Measurements from ENCODE around the gene UPF2.

DNA sequence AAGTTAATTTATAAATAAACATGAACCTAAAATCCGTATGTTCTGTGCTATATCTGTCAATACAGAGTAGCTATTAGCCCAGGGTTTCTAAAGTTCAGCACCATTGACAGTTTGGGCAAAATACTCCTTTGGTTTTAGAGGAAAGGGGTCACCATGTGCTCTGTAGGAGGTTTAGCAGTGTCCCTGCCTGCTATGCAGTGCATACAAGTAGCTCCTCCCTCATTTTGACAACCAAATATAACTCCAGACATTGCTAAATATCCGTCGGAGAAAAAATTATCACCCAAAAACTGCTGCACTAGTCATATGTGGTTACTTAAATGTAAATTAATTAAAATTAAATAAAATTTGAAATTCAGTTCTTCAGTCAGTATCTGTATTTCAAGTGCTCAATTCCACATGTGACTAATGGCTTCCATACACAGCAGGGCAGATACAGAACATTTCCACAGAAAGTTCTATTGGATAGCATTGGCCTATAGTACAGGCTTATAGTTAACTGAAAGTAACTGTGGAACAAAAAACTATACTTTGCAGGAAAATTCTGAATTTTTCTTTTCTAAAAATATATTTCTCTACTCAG lies 6.4 kb downstream of the UPF2 start:
- no peak for TF ChIP-seq CSDC2 (CRISPR knock-in tag; IDR thresholded peaks at IDR 0.05)
- no peak for TF ChIP-seq SNAI2 (CRISPR knock-in tag; IDR thresholded peaks at IDR 0.05)
- no peak for TF ChIP-seq ARNTL (CRISPR knock-in tag; IDR thresholded peaks at IDR 0.05; ENCODE audit: borderline replicate concordance, low read depth)
